Neural progenitor cell (in vitro differentiated cells): ENCODE data around the gene TCP10L. TPM values are rescaled to one million over a fixed set of nuclear protein-coding genes. Genes with fewer than 3 reads are reported as not detected.
A peak's percentile ranks its signal among the peaks of the same experiment; 100 is the strongest.
"Not testable (repeated sequence)": the region's sequence is repeated elsewhere in the genome, so short reads cannot be mapped to it uniquely, and the experiment has no call there.

Experiments used
- DNase-seq: peaks from one replicate; pipeline ENCODE4 v3.0.0-alpha.2; 2016; ENCODE audit warnings: low spot score
- H2AFZ ChIP-seq: fragments of 200-600 bp; sonication (generic); replicated peaks from 2 replicates; pipeline ENCODE4 v1.6.1; 2016; ENCODE audit warnings: antibody characterized with exemption
- H3F3A ChIP-seq: fragments of 200-600 bp; sonication (generic); 2 replicates; pipeline ENCODE4 v1.6.1; 2016; ENCODE audit warnings: antibody characterized with exemption, low read depth
- H3K27ac ChIP-seq: fragments of 200-600 bp; sonication (generic); 2 replicates; pipeline ENCODE4 v1.5.1; 2016; ENCODE audit warnings: mild to moderate bottlenecking
- H3K27me3 ChIP-seq: fragments of 200-600 bp; sonication (generic); 2 replicates; pipeline ENCODE4 v1.6.1; 2016; ENCODE audit warnings: mild to moderate bottlenecking, moderate library complexity
- H3K36me3 ChIP-seq: fragments of 200-600 bp; sonication (generic); 2 replicates; pipeline ENCODE4 v1.5.1; 2016
- H3K4me1 ChIP-seq: fragments of 200-600 bp; sonication (generic); 2 replicates; pipeline ENCODE4 v1.6.1; 2016; ENCODE audit warnings: mixed run types
- H3K4me2 ChIP-seq: fragments of 200-600 bp; sonication (generic); 2 replicates; pipeline ENCODE4 v1.6.1; 2016
- H3K4me3 ChIP-seq: fragments of 200-600 bp; sonication (generic); 2 replicates; pipeline ENCODE4 v1.5.1; 2016
- H3K79me2 ChIP-seq: fragments of 200-600 bp; sonication (generic); 2 replicates; pipeline ENCODE4 v1.6.1; 2016; ENCODE audit warnings: low read depth
- H3K9ac ChIP-seq: fragments of 200-600 bp; sonication (generic); 2 replicates; pipeline ENCODE4 v1.6.1; 2016
- H3K9me3 ChIP-seq: fragments of 200-600 bp; sonication (generic); 2 replicates; pipeline ENCODE4 v1.5.1; 2016; ENCODE audit warnings: low read depth
- H4K20me1 ChIP-seq: fragments of 200-600 bp; sonication (generic); 2 replicates; pipeline ENCODE4 v1.6.1; 2016; ENCODE audit warnings: low read depth
- H3K27ac Mint-ChIP-seq: 3 replicates; pipeline ENCODE4 v1.8.0; 2021; ENCODE audit warnings: mixed read lengths
- H3K27me3 Mint-ChIP-seq: 2 replicates; pipeline ENCODE4 v1.8.0; 2022; ENCODE audit warnings: low read depth, mild to moderate bottlenecking, inconsistent platforms, moderate library complexity, mixed read lengths; ENCODE audit not compliant: insufficient read depth
- H3K36me3 Mint-ChIP-seq: 3 replicates; pipeline ENCODE4 v1.8.0; 2021; ENCODE audit warnings: mixed read lengths
- H3K4me1 Mint-ChIP-seq: 3 replicates; pipeline ENCODE4 v1.8.0; 2021; ENCODE audit warnings: mixed read lengths
- H3K4me3 Mint-ChIP-seq: 3 replicates; pipeline ENCODE4 v1.8.0; 2021; ENCODE audit warnings: mild to moderate bottlenecking, moderate library complexity, mixed read lengths
- H3K9me3 Mint-ChIP-seq: 3 replicates; pipeline ENCODE4 v1.8.0; 2020; ENCODE audit warnings: mixed read lengths
- EZH2phosphoT487 ChIP-seq: fragments of 200-600 bp; sonication (generic); IDR thresholded peaks from 2 replicates; pipeline ENCODE4 v1.6.1; 2017; ENCODE audit warnings: antibody characterized with exemption
- total RNA-seq: library from RNA; depleted of rRNA; stranded (reverse); fragments of >200 nt; gene quantifications from 2 replicates; pipeline ENCODE4 v1.2.3, GENCODE V29; 2015; ENCODE audit warnings: low replicate concordance
- TF ChIP-seq, protein P1 (sequence below): fragments of 200-600 bp; sonication (generic); IDR thresholded peaks from 2 replicates; pipeline ENCODE4 v1.5.1; 2017; ENCODE audit warnings: antibody characterized with exemption, mild to moderate bottlenecking

TCP10L gene
- total RNA-seq, 1 donor from 2014 or later: 3.7 TPM

DNA sequence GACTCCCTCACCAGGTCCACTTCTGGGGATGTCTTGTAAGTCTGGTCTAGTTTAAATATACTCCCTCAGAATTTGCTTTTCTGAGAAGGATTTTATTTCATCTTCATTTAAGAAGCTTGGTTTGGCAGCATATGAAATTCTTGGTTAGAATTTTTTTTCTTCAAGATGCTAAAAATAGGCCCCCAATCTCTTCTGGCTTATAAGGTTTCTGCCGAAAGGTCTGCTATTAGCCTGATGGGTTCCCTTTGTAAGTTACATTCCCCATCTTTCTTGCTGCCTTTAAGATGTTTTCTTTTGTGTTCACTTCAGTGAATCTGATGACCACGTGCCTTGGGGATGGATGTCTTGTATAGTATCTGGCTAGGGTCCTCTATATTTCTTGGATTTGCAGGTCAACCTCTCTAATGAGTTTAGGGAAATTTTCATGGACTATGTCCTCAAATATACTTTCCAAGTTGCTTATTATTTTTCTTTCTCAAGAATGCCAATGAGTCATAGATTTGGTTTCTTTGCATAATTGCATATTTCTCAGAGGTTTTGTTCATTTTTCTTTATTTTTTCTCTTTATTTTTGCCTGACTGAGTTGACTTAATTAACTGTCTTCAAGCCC, 19.4 kb downstream of the TCP10L start:
- H3K79me2 ChIP-seq: no peaks in the 10 kb centered on the region
- no peak overlapping the region for H3K27ac Mint-ChIP-seq
- H3K4me1 Mint-ChIP-seq: peaks cover 16% of the 10 kb centered on the region
- no peak overlapping the region for H3K27ac ChIP-seq
- no peak overlapping the region for H3K9ac ChIP-seq
- no peaks in the 10 kb centered on the region for H4K20me1 ChIP-seq
- peaks cover 11% of the 10 kb centered on the region for H3K27me3 ChIP-seq
- peaks cover 16% of the 10 kb centered on the region for H3K9me3 Mint-ChIP-seq
- no peaks in the 10 kb centered on the region for H3K36me3 ChIP-seq
- no peak for DNase-seq
- no peak overlapping the region for H2AFZ ChIP-seq
- peaks cover 11% of the 10 kb centered on the region for H3K36me3 Mint-ChIP-seq
- peaks cover 5% of the 10 kb centered on the region for H3K9me3 ChIP-seq
- peaks cover 12% of the 10 kb centered on the region for H3K4me1 ChIP-seq
- no peak overlapping the region for H3K4me3 Mint-ChIP-seq
- H3K4me2 ChIP-seq: no peak overlapping the region
- H3K27me3 Mint-ChIP-seq: peaks cover 2% of the 10 kb centered on the region
- H3F3A ChIP-seq: peaks cover 9% of the 10 kb centered on the region
- TF ChIP-seq, protein P1, sequence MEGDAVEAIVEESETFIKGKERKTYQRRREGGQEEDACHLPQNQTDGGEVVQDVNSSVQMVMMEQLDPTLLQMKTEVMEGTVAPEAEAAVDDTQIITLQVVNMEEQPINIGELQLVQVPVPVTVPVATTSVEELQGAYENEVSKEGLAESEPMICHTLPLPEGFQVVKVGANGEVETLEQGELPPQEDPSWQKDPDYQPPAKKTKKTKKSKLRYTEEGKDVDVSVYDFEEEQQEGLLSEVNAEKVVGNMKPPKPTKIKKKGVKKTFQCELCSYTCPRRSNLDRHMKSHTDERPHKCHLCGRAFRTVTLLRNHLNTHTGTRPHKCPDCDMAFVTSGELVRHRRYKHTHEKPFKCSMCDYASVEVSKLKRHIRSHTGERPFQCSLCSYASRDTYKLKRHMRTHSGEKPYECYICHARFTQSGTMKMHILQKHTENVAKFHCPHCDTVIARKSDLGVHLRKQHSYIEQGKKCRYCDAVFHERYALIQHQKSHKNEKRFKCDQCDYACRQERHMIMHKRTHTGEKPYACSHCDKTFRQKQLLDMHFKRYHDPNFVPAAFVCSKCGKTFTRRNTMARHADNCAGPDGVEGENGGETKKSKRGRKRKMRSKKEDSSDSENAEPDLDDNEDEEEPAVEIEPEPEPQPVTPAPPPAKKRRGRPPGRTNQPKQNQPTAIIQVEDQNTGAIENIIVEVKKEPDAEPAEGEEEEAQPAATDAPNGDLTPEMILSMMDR: no peak
- H3K4me3 ChIP-seq: no peak overlapping the region

DNA sequence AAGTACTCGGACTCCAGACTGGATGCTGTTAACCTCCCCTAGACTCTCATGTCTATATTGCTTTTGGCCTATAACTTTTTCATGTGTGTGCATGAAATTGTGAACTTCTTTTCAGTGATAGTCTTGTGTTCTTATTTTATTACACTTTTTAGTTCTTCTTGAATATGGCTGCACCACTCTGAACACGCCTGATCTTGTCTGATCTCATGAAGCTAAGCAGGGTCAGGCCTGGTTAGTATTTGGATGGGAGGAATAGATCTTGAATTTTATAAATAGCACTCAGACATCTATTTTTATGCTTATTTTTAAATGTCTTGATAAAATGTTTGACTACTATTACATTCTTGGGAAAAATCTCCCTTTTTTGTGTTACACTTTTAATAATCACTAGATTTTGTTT, 22.4 kb downstream of the TCP10L start:
- Histone ChIP-seq H4K20me1 (no peaks in the 10 kb centered on the region), H3K27ac (no peak overlapping the region), H3F3A (peaks cover 15% of the 10 kb centered on the region), H3K4me3 (no peak overlapping the region), H3K4me2 (no peak overlapping the region), H2AFZ (no peak overlapping the region), H3K36me3 (no peaks in the 10 kb centered on the region), H3K9ac (no peak overlapping the region), H3K9me3 (peaks cover 5% of the 10 kb centered on the region), H3K79me2 (no peaks in the 10 kb centered on the region), H3K4me1 (peaks cover 18% of the 10 kb centered on the region), H3K27me3 (no peaks in the 10 kb centered on the region)
- Mint-ChIP-seq H3K9me3 (peaks cover 16% of the 10 kb centered on the region), H3K4me3 (no peak overlapping the region), H3K27me3 (peaks cover 2% of the 10 kb centered on the region), H3K4me1 (peaks cover 10% of the 10 kb centered on the region), H3K27ac (no peak overlapping the region), H3K36me3 (peaks cover 11% of the 10 kb centered on the region)
- TF ChIP-seq, protein P1: no peak
- TF ChIP-seq EZH2phosphoT487: no peak
- no peak for DNase-seq

DNA sequence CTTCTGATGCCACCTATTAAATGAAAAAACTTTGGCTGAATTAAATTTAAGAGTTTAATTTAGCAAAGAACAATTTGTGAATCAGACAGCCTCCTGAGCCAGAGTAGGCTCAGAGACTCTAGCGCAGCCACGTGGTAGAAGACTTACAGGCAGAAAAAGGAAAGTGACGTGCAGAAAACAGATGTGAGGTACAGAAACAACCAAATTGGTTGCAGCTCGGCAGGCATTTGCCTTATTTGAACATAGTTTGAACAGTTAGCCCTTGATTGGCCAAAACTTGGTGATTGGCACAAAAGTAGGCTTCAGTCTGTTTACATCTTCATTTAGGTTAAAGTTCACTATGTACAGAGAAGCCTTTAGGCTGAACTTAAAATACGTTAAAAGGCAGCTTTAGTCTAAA, 22.9 kb downstream of the TCP10L start:
- H3K9me3 Mint-ChIP-seq: peaks cover 16% of the 10 kb centered on the region
- peaks cover 10% of the 10 kb centered on the region for H3K4me1 Mint-ChIP-seq
- peak; percentile 62 for DNase-seq
- H3K79me2 ChIP-seq: no peaks in the 10 kb centered on the region
- H3K27ac ChIP-seq: no peak overlapping the region
- H3K36me3 ChIP-seq: no peaks in the 10 kb centered on the region
- H3K27me3 Mint-ChIP-seq: peaks cover 2% of the 10 kb centered on the region
- no peaks in the 10 kb centered on the region for H4K20me1 ChIP-seq
- H3K4me2 ChIP-seq: no peak overlapping the region
- H3K27me3 ChIP-seq: no peaks in the 10 kb centered on the region
- no peak overlapping the region for H3K27ac Mint-ChIP-seq
- H3K4me1 ChIP-seq: peaks cover 21% of the 10 kb centered on the region
- H3K9ac ChIP-seq: no peak overlapping the region
- H3K36me3 Mint-ChIP-seq: peaks cover 11% of the 10 kb centered on the region
- H3K4me3 Mint-ChIP-seq: no peak overlapping the region
- H3K4me3 ChIP-seq: no peak overlapping the region
- TF ChIP-seq EZH2phosphoT487: no peak
- TF ChIP-seq, protein P1: peak; percentile 60
- peaks cover 17% of the 10 kb centered on the region for H3F3A ChIP-seq
- peak overlapping the region; percentile 57 for H2AFZ ChIP-seq
- H3K9me3 ChIP-seq: peaks cover 5% of the 10 kb centered on the region

DNA sequence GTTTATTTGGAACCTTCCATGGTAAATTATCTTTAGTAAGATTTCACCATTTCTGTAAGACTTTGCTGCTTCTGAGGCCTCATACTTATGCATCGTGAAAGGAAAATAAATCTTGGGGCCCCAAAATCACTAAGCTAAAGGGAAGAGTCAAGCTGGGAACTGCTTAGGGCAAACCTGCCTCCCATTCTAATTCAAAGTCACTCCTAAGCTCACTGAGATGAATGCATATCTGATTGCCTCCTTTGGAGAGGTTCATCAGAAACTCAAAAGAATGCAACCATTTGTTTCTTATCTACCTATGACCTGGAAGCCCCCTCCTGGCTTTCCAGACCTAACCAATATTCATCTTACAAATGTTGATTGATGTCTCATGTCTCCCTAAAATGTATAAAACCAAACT, 23.8 kb downstream of the TCP10L start:
- H4K20me1 ChIP-seq, H3K27ac Mint-ChIP-seq, H3K36me3 ChIP-seq, H3K27me3 Mint-ChIP-seq, H3K79me2 ChIP-seq, H3K9ac ChIP-seq, H3K4me3 ChIP-seq, H3K4me2 ChIP-seq, H3K9me3 ChIP-seq, H3K4me3 Mint-ChIP-seq, DNase-seq, H3K36me3 Mint-ChIP-seq, H3K27ac ChIP-seq, H3K4me1 Mint-ChIP-seq, H3K27me3 ChIP-seq, H2AFZ ChIP-seq: not testable (repeated sequence)
- peaks cover 21% of the 10 kb centered on the region for H3K4me1 ChIP-seq
- H3K9me3 Mint-ChIP-seq: peaks cover 16% of the 10 kb centered on the region
- H3F3A ChIP-seq: peaks cover 17% of the 10 kb centered on the region
